Neuronal stem cell (in vitro differentiated cells): Measurements from ENCODE around the gene STEAP1B.

Experiments used
- DNase-seq: peaks from one replicate; pipeline ENCODE4 v3.0.0-alpha.2; 2013; ENCODE audit warnings: low spot score
- H2AFZ ChIP-seq: one replicate; pipeline ENCODE4 v1.6.1; 2013; ENCODE audit warnings: mild to moderate bottlenecking, low read length, inconsistent platforms
- H2AK5ac ChIP-seq: 2 replicates; pipeline ENCODE4 v1.6.1; 2013; ENCODE audit warnings: low read depth, mild to moderate bottlenecking, inconsistent platforms, low read length, moderate library complexity, mixed read lengths
- H2BK120ac ChIP-seq: 2 replicates; pipeline ENCODE4 v1.6.1; 2013; ENCODE audit warnings: low read depth, mild to moderate bottlenecking, inconsistent platforms, low read length, moderate library complexity, mixed read lengths
- H2BK12ac ChIP-seq: one replicate; pipeline ENCODE4 v1.6.1; 2013; ENCODE audit warnings: low read length, inconsistent platforms
- H2BK15ac ChIP-seq: 2 replicates; pipeline ENCODE4 v1.6.1; 2013; ENCODE audit warnings: mild to moderate bottlenecking, low read length, inconsistent platforms, mixed read lengths
- H2BK5ac ChIP-seq: one replicate; pipeline ENCODE4 v1.6.1; 2013; ENCODE audit warnings: inconsistent platforms, mild to moderate bottlenecking, low read length, moderate library complexity
- H3K14ac ChIP-seq: one replicate; pipeline ENCODE4 v1.6.1; 2013; ENCODE audit warnings: low read length, inconsistent platforms
- H3K18ac ChIP-seq: 2 replicates; pipeline ENCODE4 v1.6.1; 2013; ENCODE audit warnings: low read length, inconsistent platforms
- H3K23ac ChIP-seq: 2 replicates; pipeline ENCODE4 v1.6.1; 2013; ENCODE audit warnings: low read depth, mild to moderate bottlenecking, mixed read lengths, low read length, inconsistent platforms; ENCODE audit not compliant: poor library complexity
- H3K27ac ChIP-seq: replicated peaks from 3 replicates; pipeline ENCODE4 v1.5.1; 2013; ENCODE audit warnings: low read length, inconsistent platforms
- H3K27me3 ChIP-seq, 3 experiments: 2 replicates each; pipeline ENCODE4 v1.6.1; 2013; ENCODE audit warnings: low read length in 3 of 3, mild to moderate bottlenecking in 2 of 3, inconsistent platforms in 1 of 3, low read depth in 1 of 3, mixed read lengths in 1 of 3, moderate library complexity in 1 of 3; ENCODE audit not compliant: control insufficient read depth in 3 of 3, insufficient read depth in 3 of 3
- H3K36me3 ChIP-seq, 2 donors: replicated peaks in 1 of 2; 2 replicates each; pipeline ENCODE4 v1.6.1; 2013; ENCODE audit warnings: low read length in 2 of 2; ENCODE audit not compliant: control insufficient read depth in 2 of 2, insufficient read depth in 2 of 2
- H3K4ac ChIP-seq: 2 replicates; pipeline ENCODE4 v1.6.1; 2013; ENCODE audit warnings: inconsistent platforms, mild to moderate bottlenecking, low read length, moderate library complexity
- H3K4me1 ChIP-seq, 2 donors: 1 replicate in 1 of 2; 2 replicates in 1 of 2; pipeline ENCODE4 v1.6.1; 2013; ENCODE audit warnings: low read length in 2 of 2, low read depth in 1 of 2; ENCODE audit not compliant: control insufficient read depth in 2 of 2, insufficient read depth in 1 of 2
- H3K4me2 ChIP-seq: one replicate; pipeline ENCODE4 v1.6.1; 2013; ENCODE audit warnings: mild to moderate bottlenecking, low read length, inconsistent platforms; ENCODE audit not compliant: insufficient read depth, poor library complexity, severe bottlenecking
- H3K4me3 ChIP-seq, 2 donors: 2 replicates each; pipeline ENCODE4 v1.5.1; 2013; ENCODE audit warnings: low read length in 2 of 2, mild to moderate bottlenecking in 2 of 2, inconsistent platforms in 1 of 2, moderate library complexity in 1 of 2
- H3K79me1 ChIP-seq: one replicate; pipeline ENCODE4 v1.6.1; 2013; ENCODE audit warnings: low read depth, mild to moderate bottlenecking, inconsistent platforms, low read length, moderate library complexity
- H3K9ac ChIP-seq: one replicate; pipeline ENCODE4 v1.6.1; 2013; ENCODE audit warnings: mild to moderate bottlenecking, low read depth, low read length, inconsistent platforms; ENCODE audit not compliant: poor library complexity
- H3K9me3 ChIP-seq, 2 donors: replicated peaks in 1 of 2; 2 replicates each; pipeline versions ENCODE3 to v1.6.1; 2013; ENCODE audit warnings: low read length in 2 of 2, mild to moderate bottlenecking in 2 of 2, inconsistent platforms in 1 of 2, low read depth in 1 of 2, mixed read lengths in 1 of 2, moderate library complexity in 1 of 2; ENCODE audit not compliant: control insufficient read depth in 2 of 2, insufficient read depth in 1 of 2
- H4K8ac ChIP-seq: one replicate; pipeline ENCODE4 v1.6.1; 2013; ENCODE audit warnings: low read depth, mild to moderate bottlenecking, inconsistent platforms, low read length, moderate library complexity
- H4K91ac ChIP-seq: one replicate; pipeline ENCODE4 v1.6.1; 2013; ENCODE audit warnings: low read length, low read depth, mild to moderate bottlenecking, inconsistent platforms; ENCODE audit not compliant: poor library complexity
- WGBS, 2 donors: extraction: QIAGEN DNeasy Blood & Tissue Kit; methylation state at CpG; one replicate each; pipeline ENCODE4 v1.1.7; 2013; ENCODE audit warnings: missing lambda C conversion rate in 2 of 2, mixed read lengths in 1 of 2; ENCODE audit not compliant: insufficient read length in 2 of 2, insufficient replicate concordance in 1 of 2; ENCODE audit errors: extremely low coverage in 2 of 2; 5-methylcytosine and 5-hydroxymethylcytosine counted together

The STEAP1B gene

GRCh38 chr7:22545529-22545928, 45.5 kb upstream of the STEAP1B start:
- Histone ChIP-seq H3K79me1 (no peaks in the 10 kb centered on the region), H3K4me3 (no peak overlapping the region)
- WGBS, 2 donors = no CpG with 5 or more reads among the region's 2 CpGs

GRCh38 chr7:22544245-22544644, 44.3 kb upstream of the STEAP1B start:
- Histone ChIP-seq H2AK5ac (no peak overlapping the region), H3K27ac (no peak overlapping the region), H3K9me3 (peaks cover 0 to 2% of the 10 kb centered on the region in 2 donors), H2BK5ac (no peak overlapping the region), H4K91ac (no peak overlapping the region), H2AFZ (no peak overlapping the region), H3K4me3 (no peak overlapping the region), H3K9ac (no peak overlapping the region), H3K4me2 (no peak overlapping the region), H3K4me1 (no peaks in the 10 kb centered on the region), H3K23ac (no peak overlapping the region), H2BK15ac (no peak overlapping the region), H2BK12ac (no peak overlapping the region), H4K8ac (no peak overlapping the region), H3K14ac (no peak overlapping the region), H3K27me3 (peaks cover 0 to 10% (median 0%) of the 10 kb centered on the region in 3 experiments), H3K4ac (no peak overlapping the region), H2BK120ac (no peak overlapping the region), H3K36me3 (no peaks in the 10 kb centered on the region), H3K18ac (no peak overlapping the region), H3K79me1 (no peaks in the 10 kb centered on the region)
- no peak for DNase-seq
- WGBS, 2 donors = no CpG with 5 or more reads among the region's 4 CpGs

More at GRCh38 chr7:22545529-22545928, 45.5 kb upstream of the STEAP1B start:
- no peaks in the 10 kb centered on the region for H3K4me1 ChIP-seq
- H3K9me3 ChIP-seq = peaks cover 0 to 2% of the 10 kb centered on the region in 2 donors
- no peak overlapping the region for H3K4ac ChIP-seq
- H4K91ac ChIP-seq = no peak overlapping the region
- no peak overlapping the region for H3K18ac ChIP-seq
- H3K36me3 ChIP-seq = no peaks in the 10 kb centered on the region
- H3K9ac ChIP-seq = no peak overlapping the region
- no peak overlapping the region for H3K27ac ChIP-seq
- H3K23ac ChIP-seq = no peak overlapping the region
- DNase-seq = no peak
- H2AFZ ChIP-seq = no peak overlapping the region
- H2BK15ac ChIP-seq = no peak overlapping the region
- peaks cover 0 to 22% (median 4%) of the 10 kb centered on the region in 3 experiments for H3K27me3 ChIP-seq
- H2AK5ac ChIP-seq = no peak overlapping the region
- no peak overlapping the region for H2BK5ac ChIP-seq
- H3K4me2 ChIP-seq = no peak overlapping the region
- H3K14ac ChIP-seq = no peak overlapping the region
- no peak overlapping the region for H4K8ac ChIP-seq
- H2BK12ac ChIP-seq = no peak overlapping the region
- H2BK120ac ChIP-seq = no peak overlapping the region

- H3K4me1 ChIP-seq = no peaks in the 10 kb centered on the region
- no CpG with 5 or more reads among the region's 7 CpGs for WGBS, 2 donors
- no peak overlapping the region for H2AK5ac ChIP-seq
- H3K23ac ChIP-seq = no peak overlapping the region
- H3K9ac ChIP-seq = no peak overlapping the region
- H3K14ac ChIP-seq = no peak overlapping the region
- H2AFZ ChIP-seq = no peak overlapping the region
- no peak for DNase-seq
- no peak overlapping the region for H3K4ac ChIP-seq
- no peak overlapping the region for H3K4me2 ChIP-seq
- no peak overlapping the region for H2BK5ac ChIP-seq
- H3K27ac ChIP-seq = no peak overlapping the region
- no peak overlapping the region for H3K4me3 ChIP-seq
- H4K91ac ChIP-seq = no peak overlapping the region
- no peak overlapping the region for H2BK12ac ChIP-seq
- no peaks in the 10 kb centered on the region for H3K79me1 ChIP-seq
- H3K9me3 ChIP-seq = peaks cover 0 to 2% of the 10 kb centered on the region in 2 donors
- peaks cover 0 to 7% (median 0%) of the 10 kb centered on the region in 3 experiments for H3K27me3 ChIP-seq
- no peak overlapping the region for H4K8ac ChIP-seq
- no peak overlapping the region for H2BK120ac ChIP-seq
- no peak overlapping the region for H3K18ac ChIP-seq
- H2BK15ac ChIP-seq = no peak overlapping the region
- H3K36me3 ChIP-seq = no peaks in the 10 kb centered on the region
Observed at GRCh38 chr7:22543169-22543568, 43.2 kb upstream of the STEAP1B start.

GRCh38 chr7:22542669-22543068, 42.7 kb upstream of the STEAP1B start:
- Histone ChIP-seq H3K27ac (no peak overlapping the region), H4K8ac (no peak overlapping the region), H3K18ac (no peak overlapping the region), H3K14ac (no peak overlapping the region), H3K9me3 (peaks cover 0 to 2% of the 10 kb centered on the region in 2 donors), H3K23ac (no peak overlapping the region), H3K9ac (no peak overlapping the region), H3K4me1 (no peaks in the 10 kb centered on the region), H2BK12ac (no peak overlapping the region), H2AFZ (no peak overlapping the region), H3K4me3 (no peak overlapping the region), H2BK120ac (no peak overlapping the region), H3K4ac (no peak overlapping the region), H2AK5ac (no peak overlapping the region), H2BK15ac (no peak overlapping the region), H2BK5ac (no peak overlapping the region), H3K36me3 (no peaks in the 10 kb centered on the region), H4K91ac (no peak overlapping the region), H3K27me3 (peaks cover 0 to 7% (median 0%) of the 10 kb centered on the region in 3 experiments), H3K4me2 (no peak overlapping the region), H3K79me1 (no peaks in the 10 kb centered on the region)
- no peak for DNase-seq
- no CpG with 5 or more reads among the region's 5 CpGs for WGBS, 2 donors
